ENCODE results near the gene WASHC2C.
"Not testable (repeated sequence)": the region's sequence is repeated elsewhere in the genome, so short reads cannot be mapped to it uniquely, and the experiment has no call there.

DNA sequence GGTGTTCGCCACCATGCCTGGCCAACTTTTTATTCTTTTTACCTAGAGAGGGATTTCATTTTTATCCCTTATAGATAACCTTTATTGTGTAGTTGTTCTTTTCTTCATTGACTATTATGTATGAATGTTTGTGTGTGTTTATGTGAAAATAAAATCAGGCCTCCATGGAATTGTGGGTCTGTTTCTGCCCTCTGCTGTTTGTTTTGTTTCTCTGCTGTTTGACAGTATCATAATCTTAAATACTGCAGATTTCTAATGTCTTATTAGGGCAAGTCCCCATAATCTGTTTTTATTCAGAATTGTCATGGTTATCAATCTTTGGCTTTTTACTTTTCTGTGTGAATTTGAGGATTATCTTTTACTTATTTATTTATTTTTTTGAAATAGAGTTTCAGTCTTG is 7.8 kb downstream of the WASHC2C start:
- TF ChIP-seq, protein P1, sequence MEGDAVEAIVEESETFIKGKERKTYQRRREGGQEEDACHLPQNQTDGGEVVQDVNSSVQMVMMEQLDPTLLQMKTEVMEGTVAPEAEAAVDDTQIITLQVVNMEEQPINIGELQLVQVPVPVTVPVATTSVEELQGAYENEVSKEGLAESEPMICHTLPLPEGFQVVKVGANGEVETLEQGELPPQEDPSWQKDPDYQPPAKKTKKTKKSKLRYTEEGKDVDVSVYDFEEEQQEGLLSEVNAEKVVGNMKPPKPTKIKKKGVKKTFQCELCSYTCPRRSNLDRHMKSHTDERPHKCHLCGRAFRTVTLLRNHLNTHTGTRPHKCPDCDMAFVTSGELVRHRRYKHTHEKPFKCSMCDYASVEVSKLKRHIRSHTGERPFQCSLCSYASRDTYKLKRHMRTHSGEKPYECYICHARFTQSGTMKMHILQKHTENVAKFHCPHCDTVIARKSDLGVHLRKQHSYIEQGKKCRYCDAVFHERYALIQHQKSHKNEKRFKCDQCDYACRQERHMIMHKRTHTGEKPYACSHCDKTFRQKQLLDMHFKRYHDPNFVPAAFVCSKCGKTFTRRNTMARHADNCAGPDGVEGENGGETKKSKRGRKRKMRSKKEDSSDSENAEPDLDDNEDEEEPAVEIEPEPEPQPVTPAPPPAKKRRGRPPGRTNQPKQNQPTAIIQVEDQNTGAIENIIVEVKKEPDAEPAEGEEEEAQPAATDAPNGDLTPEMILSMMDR (IDR thresholded peaks at IDR 0.05 in 4 of 5, conservative IDR thresholded peaks at IDR 0.05 in 1 of 5) = peak in 2 of 5 experiments; percentile 12 to 17
- TF ChIP-seq POLR2A (IDR thresholded peaks at IDR 0.05) = not testable (repeated sequence)
